ENCODE data around the gene GSTM4. TPM values are rescaled to one million over a fixed set of nuclear protein-coding genes. Genes with fewer than 3 reads are reported as not detected.
A peak's percentile ranks its signal among the peaks of the same experiment; 100 is the strongest.

GSTM4 gene
- total RNA-seq (ENCODE audit: low replicate concordance) = 37.5 and 42.2 TPM in 2 replicates
- long read RNA-seq, transcript GSTM4-201 (8 exons, 1,321 nt) = major isoform, 21 of 42 reads
- long read RNA-seq, transcript GSTM4-204 (8 exons, 1,412 nt) = minor isoform, 11 of 42 reads
- long read RNA-seq, partial matches to known transcripts = 0 of 42 reads
- long read RNA-seq, other reads (novel, unspliced or antisense) = 10 of 42 reads

DNA sequence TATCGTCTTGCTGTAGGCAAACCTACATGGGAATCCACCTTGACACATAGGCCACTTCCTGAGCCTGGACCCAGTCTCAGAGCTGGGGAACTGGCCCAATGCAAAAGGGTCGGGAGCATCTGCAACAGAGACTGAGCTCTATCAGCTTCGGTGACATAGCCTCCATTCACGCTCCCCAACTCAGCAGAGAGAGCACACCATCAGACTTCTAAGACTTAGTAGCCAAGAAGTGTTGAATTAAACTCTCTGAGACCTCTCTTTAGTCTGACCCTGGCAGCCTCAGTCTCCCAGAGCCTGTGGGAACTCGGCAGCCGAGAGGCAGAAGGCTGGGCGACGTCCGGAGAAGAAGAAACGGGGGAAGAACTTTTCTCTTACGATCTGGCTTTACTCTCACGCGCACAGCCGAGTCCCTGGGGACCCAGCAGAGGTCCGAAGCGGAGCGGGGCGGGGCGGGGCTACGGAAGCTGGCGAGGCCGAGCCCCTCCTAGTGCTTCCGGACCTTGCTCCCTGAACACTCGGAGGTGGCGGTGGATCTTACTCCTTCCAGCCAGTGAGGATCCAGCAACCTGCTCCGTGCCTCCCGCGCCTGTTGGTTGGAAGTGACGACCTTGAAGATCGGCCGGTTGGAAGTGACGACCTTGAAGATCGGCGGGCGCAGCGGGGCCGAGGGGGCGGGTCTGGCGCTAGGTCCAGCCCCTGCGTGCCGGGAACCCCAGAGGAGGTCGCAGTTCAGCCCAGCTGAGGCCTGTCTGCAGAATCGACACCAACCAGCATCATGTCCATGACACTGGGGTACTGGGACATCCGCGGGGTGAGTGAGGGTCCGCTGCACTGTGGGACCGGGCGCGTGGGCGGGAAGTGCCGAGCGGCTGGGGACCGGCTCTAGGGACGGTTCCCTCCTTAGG, at the start of gene GSTM4:
GSTM4 (plus strand) TSS at position 485 of the 905 bp plus-strand sequence; CDS start at position 776, 291 bp downstream.
- peak within 1 kb of the TSS; percentile 69 for H3K27ac Mint-ChIP-seq
- peaks cover 38% of the 10 kb centered on the region for H3K4me1 Mint-ChIP-seq (ENCODE audit: unreplicated experiment)
- H3K9me3 Mint-ChIP-seq = no peaks in the 10 kb centered on the region
- peaks cover 17% of the 10 kb centered on the region for H3K27me3 Mint-ChIP-seq
- H3K36me3 Mint-ChIP-seq = no peaks in the 10 kb centered on the region
- no peak for DNase-seq (ENCODE audit: extremely low spot score, unreplicated experiment)
- H3K4me3 Mint-ChIP-seq = peak within 1 kb of the TSS; percentile 97
- TF ChIP-seq, protein P1, sequence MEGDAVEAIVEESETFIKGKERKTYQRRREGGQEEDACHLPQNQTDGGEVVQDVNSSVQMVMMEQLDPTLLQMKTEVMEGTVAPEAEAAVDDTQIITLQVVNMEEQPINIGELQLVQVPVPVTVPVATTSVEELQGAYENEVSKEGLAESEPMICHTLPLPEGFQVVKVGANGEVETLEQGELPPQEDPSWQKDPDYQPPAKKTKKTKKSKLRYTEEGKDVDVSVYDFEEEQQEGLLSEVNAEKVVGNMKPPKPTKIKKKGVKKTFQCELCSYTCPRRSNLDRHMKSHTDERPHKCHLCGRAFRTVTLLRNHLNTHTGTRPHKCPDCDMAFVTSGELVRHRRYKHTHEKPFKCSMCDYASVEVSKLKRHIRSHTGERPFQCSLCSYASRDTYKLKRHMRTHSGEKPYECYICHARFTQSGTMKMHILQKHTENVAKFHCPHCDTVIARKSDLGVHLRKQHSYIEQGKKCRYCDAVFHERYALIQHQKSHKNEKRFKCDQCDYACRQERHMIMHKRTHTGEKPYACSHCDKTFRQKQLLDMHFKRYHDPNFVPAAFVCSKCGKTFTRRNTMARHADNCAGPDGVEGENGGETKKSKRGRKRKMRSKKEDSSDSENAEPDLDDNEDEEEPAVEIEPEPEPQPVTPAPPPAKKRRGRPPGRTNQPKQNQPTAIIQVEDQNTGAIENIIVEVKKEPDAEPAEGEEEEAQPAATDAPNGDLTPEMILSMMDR (conservative IDR thresholded peaks at IDR 0.05) = no peak

- TF ChIP-seq, protein P1 (conservative IDR thresholded peaks at IDR 0.05) = no peak
- H3K36me3 Mint-ChIP-seq = no peaks in the 10 kb centered on the region
- no peak overlapping the region for H3K4me3 Mint-ChIP-seq
- no peak for DNase-seq (ENCODE audit: extremely low spot score, unreplicated experiment)
- no peak overlapping the region for H3K27ac Mint-ChIP-seq
- H3K4me1 Mint-ChIP-seq (ENCODE audit: unreplicated experiment) = peaks cover 3% of the 10 kb centered on the region
- no peaks in the 10 kb centered on the region for H3K27me3 Mint-ChIP-seq
- no peaks in the 10 kb centered on the region for H3K9me3 Mint-ChIP-seq
Observed at GRCh38 chr1:109609881-109610280, 46.0 kb upstream of the GSTM4 start.

GRCh38 chr1:109610609-109611307, 45.1 kb upstream of the GSTM4 start:
- Mint-ChIP-seq H3K4me1 (ENCODE audit: unreplicated experiment) (peaks cover 5% of the 10 kb centered on the region), H3K27ac (no peak overlapping the region), H3K36me3 (no peaks in the 10 kb centered on the region), H3K27me3 (no peaks in the 10 kb centered on the region), H3K4me3 (no peak overlapping the region), H3K9me3 (no peaks in the 10 kb centered on the region)
- DNase-seq (ENCODE audit: extremely low spot score, unreplicated experiment) = no peak
- TF ChIP-seq, protein P1 (conservative IDR thresholded peaks at IDR 0.05) = no peak

- no peak overlapping the region for H3K4me3 Mint-ChIP-seq
- H3K27ac Mint-ChIP-seq = no peak overlapping the region
- no peaks in the 10 kb centered on the region for H3K9me3 Mint-ChIP-seq
- no peaks in the 10 kb centered on the region for H3K36me3 Mint-ChIP-seq
- H3K4me1 Mint-ChIP-seq (ENCODE audit: unreplicated experiment) = peaks cover 11% of the 10 kb centered on the region
- TF ChIP-seq, protein P1 (conservative IDR thresholded peaks at IDR 0.05) = no peak
- DNase-seq (ENCODE audit: extremely low spot score, unreplicated experiment) = no peak
- no peaks in the 10 kb centered on the region for H3K27me3 Mint-ChIP-seq
Observed at GRCh38 chr1:109611308-109611990, 44.5 kb upstream of the GSTM4 start.

All from type B pancreatic cell (in vitro differentiated cells).